ENCODE results near the gene NTSR1. TPM values are rescaled to one million over a fixed set of nuclear protein-coding genes. Genes with fewer than 3 reads are reported as not detected.

Gene NTSR1
- total RNA-seq, 1 donor from 2014 or later, result 0.40 TPM

DNA sequence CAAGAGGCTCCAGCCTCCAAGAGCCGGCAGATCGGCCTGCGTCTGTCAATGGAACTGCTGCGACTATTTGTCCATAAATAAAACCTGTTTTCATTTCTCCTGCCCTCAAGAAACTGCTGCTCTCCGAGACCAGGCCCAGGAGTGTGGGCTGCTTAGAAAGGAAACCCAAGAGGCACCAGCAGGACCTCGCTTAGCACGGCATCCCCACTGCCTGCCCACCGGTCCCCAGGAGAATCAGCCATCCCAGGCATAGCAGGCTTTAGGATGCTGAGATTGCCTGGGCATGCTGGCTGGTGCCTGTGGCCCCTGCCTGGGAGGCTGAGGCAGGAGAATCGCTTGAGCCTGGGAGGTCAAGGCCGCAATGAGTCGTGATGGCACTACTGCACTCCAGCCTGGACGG is 17.6 kb downstream of the NTSR1 start:
- DNase-seq (ENCODE audit: low spot score), result no peak

DNA sequence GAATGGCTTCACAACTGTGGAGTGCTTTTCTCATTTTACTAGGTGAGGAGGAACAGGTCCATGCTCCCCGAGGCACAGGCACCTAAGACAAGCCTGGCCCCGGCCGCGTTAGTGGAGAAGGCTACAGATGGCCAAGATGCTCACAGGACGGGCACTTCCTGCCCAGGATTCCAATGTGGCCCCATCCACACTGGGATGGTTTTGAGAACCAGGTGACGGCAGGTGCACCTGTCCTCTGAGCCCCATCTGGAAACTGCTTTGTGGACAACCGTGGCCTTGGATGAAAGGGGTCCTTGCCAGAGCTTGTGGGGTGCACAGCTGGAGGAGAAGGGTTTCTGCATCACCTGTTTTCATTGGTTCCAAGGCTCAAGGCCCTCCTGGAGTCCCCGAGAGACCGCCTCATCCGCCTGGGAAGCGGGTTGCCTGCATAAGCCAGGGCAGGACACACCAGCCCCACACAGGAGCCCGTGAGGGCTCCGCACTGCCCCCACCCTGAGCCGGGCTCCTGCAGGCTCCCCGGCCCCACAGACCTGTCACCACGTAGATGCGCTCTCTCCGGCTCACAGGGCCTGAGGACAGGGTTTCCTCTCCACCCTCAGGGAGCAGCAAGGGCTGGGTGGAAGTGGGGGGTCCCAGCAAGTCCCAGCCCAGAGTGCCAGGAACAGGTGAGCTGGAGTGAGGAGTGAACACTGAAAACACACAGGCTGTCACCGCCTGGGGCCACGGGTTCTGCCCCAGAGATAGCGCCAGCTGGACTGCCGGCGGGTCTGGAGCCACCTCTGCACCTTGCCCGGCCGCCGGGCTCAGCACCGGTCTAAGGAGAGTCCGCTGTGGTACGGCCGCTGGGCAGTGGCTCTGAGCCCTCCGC is 18.3 kb downstream of the NTSR1 start:
- no peak for DNase-seq (ENCODE audit: low spot score)

DNA sequence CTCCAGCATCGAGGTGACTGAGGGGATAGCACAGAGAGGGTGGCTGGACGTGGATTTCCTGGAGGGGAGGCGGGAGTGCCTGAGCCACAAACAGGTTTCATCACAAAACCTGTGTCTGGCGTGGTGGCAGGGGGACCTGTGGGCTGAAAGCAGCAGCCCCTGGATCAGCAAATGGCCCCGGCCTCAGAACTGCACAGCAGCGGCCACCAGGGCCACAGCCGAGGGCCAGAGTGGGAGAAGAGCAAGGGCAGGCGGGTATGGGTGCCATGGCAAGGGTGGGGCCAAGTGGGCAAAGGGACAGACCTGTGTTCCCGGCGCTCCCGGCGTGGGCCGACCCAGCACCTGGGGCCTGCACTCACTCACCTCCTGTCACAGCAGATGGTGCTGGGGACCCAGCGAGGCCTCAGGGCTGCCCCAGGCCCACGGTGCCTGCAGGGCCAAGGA is 19.0 kb downstream of the NTSR1 start:
- no peak for DNase-seq (ENCODE audit: low spot score)

DNA sequence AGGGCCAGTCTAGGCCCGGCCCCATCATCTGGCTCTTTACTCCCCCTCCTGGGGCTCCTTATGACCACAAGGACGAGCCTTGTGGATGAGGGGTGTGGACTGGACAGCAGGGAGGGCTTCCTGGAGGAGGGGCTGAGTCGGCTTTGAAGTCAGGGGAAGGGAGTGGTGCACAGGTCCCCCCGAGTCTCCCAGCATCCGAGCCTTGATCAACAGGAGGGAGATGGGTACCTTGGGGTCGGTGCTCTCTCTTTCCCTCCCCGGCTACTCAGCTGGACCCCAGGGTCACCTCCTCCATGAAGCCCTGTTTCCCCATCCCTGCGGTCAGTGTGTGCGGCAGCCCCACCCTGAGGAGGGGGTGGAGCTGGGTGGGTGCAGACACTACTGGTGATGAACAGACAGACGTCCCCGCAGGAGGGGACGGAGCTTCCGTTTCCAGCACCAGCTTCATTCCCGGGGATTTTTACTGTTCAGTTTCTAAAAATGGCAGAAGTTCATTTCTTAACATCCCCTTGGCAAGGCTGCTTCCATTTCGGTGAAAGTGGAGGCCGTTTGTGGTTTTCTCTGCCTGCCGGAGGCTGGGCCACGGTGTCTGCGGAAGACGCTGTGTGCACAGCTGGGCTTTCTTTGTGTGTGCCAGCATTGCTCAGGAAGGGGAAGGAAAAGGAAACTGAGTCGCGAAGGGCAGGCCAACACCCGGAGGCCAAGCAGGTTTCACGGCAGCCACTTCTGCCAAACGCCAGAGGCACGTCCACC is 19.6 kb downstream of the NTSR1 start:
- no peak for DNase-seq (ENCODE audit: low spot score)

DNA sequence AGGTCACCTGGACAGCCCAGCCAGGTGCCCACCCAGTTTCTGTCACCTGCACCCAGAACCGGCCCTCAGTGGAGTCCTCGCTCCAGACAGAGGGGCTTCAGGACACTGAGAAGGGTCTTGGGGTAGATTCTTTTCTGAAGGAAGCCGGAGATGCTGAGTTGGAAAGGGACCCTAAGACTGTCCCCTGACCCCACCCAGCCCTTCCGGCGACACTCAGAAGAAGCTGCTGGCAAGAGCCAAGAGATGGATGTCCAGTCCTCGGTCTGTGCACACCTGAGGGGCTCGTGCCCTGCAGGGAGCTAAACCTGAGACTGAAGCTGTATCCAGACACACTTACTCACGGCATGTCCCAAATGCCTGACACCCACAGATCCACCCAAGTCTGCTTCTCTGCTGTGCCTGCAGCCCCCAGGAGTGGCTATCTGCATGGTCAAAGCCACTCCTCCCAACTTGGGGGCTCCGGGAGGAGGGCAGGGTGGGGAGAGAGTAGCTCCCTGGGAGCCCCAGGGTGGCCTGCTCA is 20.2 kb downstream of the NTSR1 start:
- no peak for DNase-seq (ENCODE audit: low spot score)

DNA sequence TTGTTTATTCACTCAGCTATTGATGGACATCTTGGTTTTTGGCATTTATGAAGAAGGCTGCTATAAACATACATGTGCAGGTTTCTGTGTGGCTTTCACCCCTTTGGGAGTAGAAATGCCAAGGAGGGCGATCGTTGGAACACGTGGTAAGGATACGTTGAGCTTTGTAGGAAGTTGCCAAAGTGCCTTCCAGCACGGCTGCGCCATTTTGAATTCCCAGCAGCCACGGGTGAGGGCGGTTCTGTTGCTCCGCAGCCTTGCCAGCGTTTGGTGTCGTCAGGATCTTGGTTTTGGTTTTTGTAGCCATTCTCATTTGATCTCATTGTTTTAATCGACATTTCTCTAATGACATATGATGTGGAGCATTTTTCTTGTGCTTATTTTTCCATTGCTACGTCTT is 21.8 kb downstream of the NTSR1 start:
- no peak for DNase-seq (ENCODE audit: low spot score)

DNA sequence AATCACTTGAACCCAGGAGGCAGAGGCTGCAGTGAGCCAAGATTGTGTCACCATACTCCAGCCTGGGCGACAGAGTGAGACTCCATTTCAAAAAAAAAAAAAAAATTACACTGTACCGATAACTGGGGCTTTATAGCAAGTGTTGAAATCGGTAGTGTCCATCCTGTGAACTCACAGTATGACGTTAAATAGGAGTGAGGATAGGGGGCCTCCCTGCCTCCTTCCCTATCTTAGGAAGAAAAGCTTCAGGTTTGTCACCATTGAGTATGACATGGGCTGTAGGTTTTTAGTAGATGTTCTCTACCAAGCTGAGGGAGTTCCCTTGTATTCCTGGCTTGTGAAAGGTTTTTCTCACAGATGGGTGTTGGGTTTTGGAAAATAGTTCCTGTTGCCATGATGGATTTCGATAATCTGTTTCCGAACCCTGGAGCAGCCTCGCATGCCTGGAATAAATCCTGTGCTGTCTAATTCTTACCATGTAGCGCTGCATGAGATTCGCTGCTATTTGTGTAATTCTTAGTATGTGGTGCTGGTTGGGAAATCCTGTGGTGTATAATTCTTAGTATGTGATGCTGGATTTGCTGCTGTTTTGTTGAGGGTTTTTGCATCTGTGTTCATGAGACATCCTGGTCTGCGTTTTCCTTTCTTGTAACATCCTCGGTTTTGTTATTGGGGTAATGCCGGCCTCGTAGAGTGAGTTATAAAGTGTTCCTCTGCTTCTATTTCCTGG is 23.6 kb downstream of the NTSR1 start:
- no peak for DNase-seq (ENCODE audit: low spot score)

DNA sequence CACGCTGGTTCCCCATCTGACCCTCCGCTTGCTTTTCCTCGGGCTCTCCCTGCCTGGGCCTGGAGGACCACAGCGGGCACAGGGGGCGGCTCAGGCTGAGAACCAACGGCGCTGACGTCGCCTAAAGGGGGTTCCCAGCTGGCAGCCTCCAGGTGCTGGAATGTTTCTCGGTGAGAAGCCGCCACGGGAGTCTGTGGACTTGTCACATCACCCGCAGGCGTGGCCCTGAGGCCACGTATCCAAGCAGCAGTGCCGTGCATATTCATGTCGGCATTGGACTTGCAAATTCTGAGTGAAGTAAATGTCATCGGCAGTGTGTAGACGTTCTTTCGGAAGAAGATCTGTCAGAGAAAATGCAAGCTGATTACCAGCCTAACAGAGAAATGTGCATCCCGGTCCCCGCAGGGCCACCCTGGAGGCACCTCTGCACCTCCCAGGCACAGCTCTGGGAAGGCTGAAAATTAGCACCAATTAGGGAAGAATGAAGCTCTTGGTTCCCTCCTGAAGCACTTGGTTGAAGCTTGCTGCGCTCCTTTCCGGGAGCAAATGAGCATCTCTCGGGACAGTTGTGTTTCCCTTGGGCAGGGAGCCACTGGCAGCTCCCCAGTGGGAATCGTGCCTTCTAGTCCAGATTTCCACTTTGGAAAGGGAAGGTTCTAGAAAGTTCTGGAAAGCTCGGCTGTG is 24.3 kb downstream of the NTSR1 start:
- no peak for DNase-seq (ENCODE audit: low spot score)

DNA sequence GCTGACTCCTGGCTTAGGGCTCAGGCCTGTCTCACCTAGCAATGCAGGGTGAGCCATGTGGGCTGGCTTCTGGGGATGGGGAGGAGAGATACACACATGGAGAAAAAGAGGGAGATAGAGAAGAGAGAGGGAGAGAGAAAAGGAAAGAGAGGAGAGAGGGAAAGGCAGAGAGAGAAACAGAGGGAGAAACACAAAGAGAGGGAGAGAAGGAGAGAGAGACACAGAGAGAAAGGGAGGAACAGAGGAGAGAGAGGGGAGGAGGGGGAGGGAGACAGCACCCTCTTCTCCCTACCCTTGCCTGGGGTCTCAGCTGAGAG is 24.8 kb downstream of the NTSR1 start:
- no peak for DNase-seq (ENCODE audit: low spot score)

DNA sequence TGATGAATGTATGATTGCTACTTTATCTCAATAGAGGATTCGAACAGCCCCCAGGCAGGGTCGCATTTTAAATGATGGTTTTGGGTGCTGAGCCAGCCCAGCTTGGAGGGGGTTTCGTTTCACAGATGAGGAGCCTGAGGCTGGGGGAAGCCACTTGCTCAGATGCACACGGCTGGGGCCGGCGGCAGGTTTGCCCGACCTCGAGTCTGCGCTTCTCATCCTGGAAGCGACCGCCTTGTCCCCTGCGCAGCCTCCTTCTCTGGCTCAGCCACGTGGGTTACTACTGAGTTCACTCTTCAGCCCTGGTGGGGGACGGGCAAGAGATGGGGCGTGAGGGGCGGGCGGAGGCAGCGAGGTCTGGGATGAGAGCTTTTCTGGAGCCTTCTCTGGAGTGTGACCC is 25.3 kb downstream of the NTSR1 start:
- no peak for DNase-seq (ENCODE audit: low spot score)

DNA sequence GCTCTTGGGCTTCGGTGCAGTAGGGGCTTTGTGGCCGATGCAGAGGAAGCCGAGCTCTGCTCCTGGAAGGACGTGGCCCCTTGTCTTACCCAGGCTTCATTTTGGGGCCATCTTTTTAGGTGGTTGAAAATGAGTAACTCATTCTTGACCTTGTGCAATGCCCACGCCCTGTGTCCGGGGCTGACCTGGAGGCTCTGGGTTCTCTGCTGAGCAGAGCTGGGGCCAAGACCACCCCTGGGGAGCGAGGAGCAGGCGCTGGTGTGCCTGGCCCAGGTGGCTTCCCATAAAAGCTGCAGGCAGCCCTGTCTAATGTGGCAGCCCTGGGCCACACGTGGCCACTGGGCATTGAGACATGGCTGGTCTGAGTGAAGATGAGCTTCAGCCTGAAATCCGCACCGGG is 25.7 kb downstream of the NTSR1 start:
- DNase-seq (ENCODE audit: low spot score), result no peak

DNA sequence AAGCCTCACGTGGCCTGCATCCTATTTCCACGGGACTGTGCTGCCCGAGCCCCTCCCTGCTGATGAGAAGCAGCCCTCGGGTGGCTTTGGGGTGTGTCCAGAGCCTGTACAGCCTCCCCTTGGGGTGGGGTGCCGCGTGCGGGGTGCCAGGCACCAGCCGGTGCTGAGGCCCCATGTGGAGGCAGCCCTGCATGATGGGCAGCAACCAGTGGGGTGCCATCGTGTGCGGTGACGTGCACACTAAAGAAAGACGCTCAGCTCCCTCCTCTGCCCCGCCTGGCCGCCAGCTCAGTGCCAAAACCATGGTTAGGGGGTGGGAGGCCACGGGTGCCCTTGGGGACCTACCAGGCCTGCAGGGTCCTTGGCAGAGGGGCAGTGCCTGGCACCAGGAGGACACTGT is 26.2 kb downstream of the NTSR1 start:
- DNase-seq (ENCODE audit: low spot score), result no peak

DNA sequence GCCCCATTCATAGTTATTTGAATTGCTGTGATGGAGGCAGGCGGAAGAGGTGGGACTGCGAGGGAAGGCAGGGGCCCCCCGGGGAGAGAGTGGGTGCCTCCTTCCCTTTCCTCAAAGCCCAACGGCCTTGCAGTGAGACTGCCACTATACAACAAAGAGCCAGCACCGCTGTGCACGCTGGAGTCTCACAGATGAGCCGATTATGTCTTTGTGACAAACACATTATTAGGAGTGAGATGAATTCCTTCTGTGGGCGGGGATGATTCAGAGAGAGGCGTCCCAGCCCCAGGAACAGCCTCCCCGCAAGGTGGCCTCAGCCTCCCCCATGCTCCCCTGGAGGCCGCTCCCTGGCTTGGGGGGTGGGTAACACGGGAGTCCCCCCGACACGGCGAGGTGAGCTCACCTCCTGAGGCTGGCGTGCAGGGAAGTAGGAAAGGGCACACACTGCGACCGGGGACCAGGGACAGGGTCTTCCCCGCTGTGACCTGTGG is 26.7 kb downstream of the NTSR1 start:
- no peak for DNase-seq (ENCODE audit: low spot score)

DNA sequence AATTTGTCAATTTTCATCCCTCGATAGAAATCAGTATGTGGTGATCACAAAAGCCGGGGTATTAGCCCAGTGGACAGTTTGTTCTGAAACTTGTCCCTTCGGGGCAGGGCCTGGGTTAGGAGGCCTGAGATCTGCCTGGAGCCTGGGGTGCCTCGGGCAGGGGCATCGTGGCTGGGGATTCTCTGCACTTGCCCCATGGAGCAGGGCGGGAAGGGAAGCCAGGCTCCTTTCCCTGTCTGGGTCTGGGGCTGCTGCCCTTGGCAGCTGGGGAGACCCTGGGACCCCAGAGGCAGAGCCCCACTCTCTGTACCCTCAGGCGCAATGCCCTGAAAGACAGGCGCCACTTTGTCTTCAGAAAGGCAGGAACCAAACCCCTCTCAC is 27.4 kb downstream of the NTSR1 start:
- DNase-seq (ENCODE audit: low spot score), result no peak

DNA sequence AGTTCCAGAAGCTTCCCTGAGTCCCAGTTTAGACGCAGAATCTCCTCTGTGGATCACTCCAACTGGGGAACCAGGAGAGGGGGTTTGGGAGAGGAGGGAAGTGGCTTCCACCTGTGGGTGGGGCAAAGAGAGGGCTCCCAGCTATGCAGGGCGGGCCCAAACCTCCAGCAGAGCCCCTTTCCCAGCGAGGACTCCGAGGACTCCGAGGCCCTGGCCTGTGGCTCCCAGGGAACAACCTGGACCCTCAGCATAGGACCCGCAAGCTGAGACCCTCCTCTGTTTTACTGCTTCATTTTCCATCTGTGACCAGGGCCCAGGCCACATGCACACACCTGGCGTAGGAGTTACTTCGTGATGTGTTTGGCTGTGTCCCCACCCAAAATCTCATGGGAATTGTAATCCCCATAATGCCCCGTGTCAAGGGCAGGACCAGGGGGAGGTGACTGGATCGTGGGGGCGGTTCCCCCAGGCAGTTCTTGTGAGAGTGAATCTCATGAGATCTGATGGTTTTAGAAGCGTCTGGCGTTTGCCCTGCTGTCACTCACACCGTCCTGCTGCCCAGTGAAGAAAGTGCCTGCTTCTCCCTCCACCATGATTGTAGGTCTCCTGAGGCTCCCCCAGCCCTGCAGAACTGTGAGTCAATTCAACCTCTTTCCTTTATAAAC is 27.9 kb downstream of the NTSR1 start:
- no peak for DNase-seq (ENCODE audit: low spot score)

DNA sequence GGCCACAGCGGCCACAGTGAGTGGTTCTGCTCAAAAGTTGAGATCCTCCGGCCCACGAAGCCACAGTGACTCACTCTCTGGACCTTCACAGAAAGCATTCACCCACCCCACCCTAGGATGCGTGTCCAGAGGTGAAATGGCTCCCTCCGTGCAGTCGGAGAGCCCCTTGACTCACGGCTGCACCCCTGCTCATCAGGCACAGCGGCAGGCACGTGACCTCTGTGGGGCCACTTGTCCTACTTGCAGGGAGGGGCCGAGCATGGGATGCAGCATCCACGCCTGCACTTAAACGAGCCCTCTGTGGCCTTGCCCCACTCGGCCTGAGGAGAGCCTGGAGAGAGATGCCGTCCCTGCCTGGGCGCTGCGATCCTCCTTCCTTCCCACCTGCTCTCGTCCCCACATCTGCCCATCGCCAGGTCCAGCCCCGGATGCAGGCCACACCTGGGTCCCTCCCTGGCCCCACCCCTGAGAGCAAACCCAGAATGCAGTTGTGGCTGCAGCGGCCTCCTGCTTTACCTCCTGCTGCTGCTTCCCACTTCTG is 28.7 kb downstream of the NTSR1 start:
- DNase-seq (ENCODE audit: low spot score), result no peak

DNA sequence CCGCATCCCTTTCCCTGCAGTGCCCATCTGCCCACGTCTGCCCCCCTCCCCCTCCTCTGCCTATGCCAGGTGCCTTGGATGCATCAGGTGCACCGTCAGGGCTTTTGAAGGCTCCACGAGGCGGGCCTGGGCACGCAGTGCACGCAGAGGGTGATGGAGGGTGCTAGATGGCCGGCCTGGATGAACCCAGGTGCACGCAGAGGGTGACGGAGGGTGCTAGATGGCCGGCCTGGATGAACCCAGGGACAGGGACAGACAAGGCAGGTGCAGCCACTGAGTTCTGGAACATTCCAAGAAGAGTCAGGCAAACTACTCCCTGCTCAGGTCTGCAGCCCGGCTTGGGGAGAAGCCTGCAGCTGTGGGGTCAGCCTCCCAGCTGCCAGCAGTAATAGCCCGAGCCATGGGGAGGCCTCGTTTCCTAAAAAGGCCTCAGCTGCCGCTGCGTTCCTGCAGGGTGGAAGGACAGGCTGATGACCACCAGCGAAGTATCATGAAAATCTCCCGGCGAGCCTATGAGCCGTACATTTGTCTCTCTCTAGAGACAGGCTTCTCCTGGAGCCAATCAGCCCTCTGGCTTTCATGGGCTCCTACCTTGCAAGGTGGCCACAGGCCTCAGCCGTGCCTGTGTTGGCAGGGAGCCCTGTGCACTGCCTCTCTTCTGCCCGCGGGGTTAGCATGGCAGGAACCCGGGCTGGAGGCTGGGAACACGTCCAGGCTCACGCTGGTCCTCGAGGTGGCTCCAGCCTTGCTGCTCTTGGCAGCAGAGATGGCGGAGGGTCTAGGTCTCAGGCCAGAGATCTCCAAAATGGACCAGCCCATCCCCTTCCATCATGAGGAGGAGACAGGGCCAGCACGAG is 29.6 kb downstream of the NTSR1 start:
- no peak for DNase-seq (ENCODE audit: low spot score)

DNA sequence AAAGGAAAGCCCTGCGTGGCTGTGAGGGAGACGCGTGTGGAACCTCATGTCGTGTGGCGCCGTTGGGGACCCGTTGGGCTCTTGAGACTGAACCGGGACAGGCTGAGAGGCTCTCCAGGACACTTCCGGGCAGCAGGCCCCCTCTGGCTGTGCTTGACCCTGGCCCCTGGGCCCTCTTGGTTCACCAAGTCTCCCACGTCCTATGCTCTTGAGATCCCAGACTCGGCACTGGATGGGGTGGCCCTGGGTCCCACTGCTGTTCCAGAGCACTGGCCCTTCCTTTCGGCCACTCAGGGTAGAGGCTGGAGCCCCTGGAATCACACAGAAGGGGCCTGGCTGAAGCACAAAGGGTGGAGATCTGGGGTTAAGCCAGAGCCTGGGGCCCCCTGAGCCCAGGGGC is 30.4 kb downstream of the NTSR1 start:
- no peak for DNase-seq (ENCODE audit: low spot score)

DNA sequence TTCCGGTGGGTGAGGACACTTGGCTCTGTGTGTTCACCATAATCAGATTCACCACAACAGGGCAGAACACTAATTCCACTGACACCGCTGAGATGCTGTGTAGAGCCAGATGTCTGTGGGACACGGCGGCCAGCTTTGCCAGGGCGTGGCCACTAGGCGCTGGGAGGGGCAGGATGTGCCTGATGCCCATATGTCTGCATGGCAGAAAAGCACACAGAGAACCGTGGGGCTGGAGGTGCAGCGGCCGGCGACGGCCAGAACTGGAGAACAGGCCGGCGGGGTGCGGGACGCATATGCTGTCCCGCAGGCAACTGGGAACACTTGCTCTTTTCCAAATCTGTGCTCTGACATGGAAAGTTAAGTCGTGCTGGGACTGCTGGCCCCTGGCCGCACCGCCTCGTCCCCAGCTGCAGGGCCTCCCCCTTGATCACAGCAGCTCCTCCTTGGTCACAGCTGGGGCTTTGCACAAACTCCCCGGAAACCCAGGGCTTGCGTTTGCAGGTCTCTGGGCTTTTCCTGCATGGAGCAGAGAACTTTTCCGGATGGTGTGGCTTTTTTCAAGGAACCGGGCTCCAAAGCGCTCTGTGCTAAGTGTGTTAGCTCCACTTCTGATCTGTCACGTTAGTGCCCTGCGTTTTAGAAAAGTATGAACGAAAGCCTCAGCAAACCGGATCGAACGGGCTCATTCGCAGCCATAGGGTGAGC is 31.1 kb downstream of the NTSR1 start:
- no peak for DNase-seq (ENCODE audit: low spot score)
